Pancreas (tissue), 10 donors: ENCODE results near the gene SLC12A7. TPM values are rescaled to one million over a fixed set of nuclear protein-coding genes. Genes with fewer than 3 reads are reported as not detected.
A peak's percentile ranks its signal among the peaks of the same experiment; 100 is the strongest.
"Not testable (repeated sequence)": the region's sequence is repeated elsewhere in the genome, so short reads cannot be mapped to it uniquely, and the experiment has no call there.

Source experiments
- ATAC-seq, 4 donors: fragments of 200-7000 bp; cut with Tn5 transposase; one replicate each; pipeline versions ENCODE4 v1.8.0 to v1.9.1; 2020; ENCODE audit warnings: mild to moderate bottlenecking in 4 of 4, moderate library complexity in 4 of 4
- DNase-seq, 6 donors: peaks; one replicate each; pipeline ENCODE4 v3.0.0-alpha.2; 2020
- FAIRE-seq: peaks from 2 replicates; lab custom pipeline; 2012; peaks lifted over from hg19 to GRCh38; lab: Jason Lieb, UNC
- H3K27ac ChIP-seq, 4 donors: fragments of 200-600 bp; sonication (generic); 1 replicate in 3 of 4; 2 replicates in 1 of 4; pipeline versions ENCODE4 v1.5.0 to v1.8.0; 2020
- H3K27me3 ChIP-seq, 4 donors: fragments of 200-600 bp; one replicate each; pipeline ENCODE4 v1.8.0; 2021
- H3K36me3 ChIP-seq, 3 donors: fragments of 200-600 bp; sonication (generic) in 1 of 3; one replicate each; pipeline versions ENCODE4 v1.5.0 to v1.8.0; 2020 to 2021
- H3K4me1 ChIP-seq, 3 donors: fragments of 200-600 bp; one replicate each; pipeline ENCODE4 v1.8.0; 2021
- H3K4me3 ChIP-seq, 4 donors: fragments of 200-600 bp; sonication (generic) in 2 of 4; one replicate each; pipeline versions ENCODE4 v1.5.0 to v1.8.0; 2020 to 2021
- H3K9me3 ChIP-seq, 4 donors: fragments of 200-600 bp; one replicate each; pipeline ENCODE4 v1.8.0; 2021
- WGBS, 2 donors: extraction: QIAGEN DNeasy Blood & Tissue Kit; methylation state at CpG; one replicate each; pipeline ENCODE4 v1.1.7; 2013; 5-methylcytosine and 5-hydroxymethylcytosine counted together
- intact Hi-C, 3 donors: fragments of 100-400 bp; cut with DNase I; formaldehyde crosslinking; loops; one replicate each; pipeline versions ENCODE4 v1.11.1 to v1.14.2; 2022
- polyA plus RNA-seq, 2 donors: library from polyadenylated mRNA; stranded (reverse); fragments of 200-250 nt; gene quantifications; one replicate each; pipeline ENCODE4 v1.2.3, GENCODE V29; 2013
- total RNA-seq, 6 donors: library from RNA; stranded (reverse); fragmentation: NEBNext Ultra II Directional in 4 of 6; extraction: Animal tissue kit (Norgen Biotek cat#: 25700) in 4 of 6; gene quantifications; one replicate each; pipeline versions ENCODE4 v1.2.1 to v1.2.4, GENCODE V29; 2021 to 2023
- TF ChIP-seq, protein P1 (sequence below), 4 donors: fragments of 200-600 bp; sonication (generic) in 3 of 4; IDR thresholded peaks; one replicate each; pipeline versions ENCODE4 v1.5.0 to v1.8.0; 2021; ENCODE audit warnings: antibody characterized with exemption in 4 of 4
- donor health status: healthy with polysubstance abuse.
- donor health status: DM: no; HTN: no; CAD: no; lungs with moderate emphysema.
- donor health status: DM: no; HTN: no; CAD: no.
- donor health status: control.
- donor health status: control.
- donor health status: Bipolar disorder and iron deficiency.
- donor health status: DM: yes; HTN: yes; CAD: no.
- donor health status: DM: no; HTN: no; CAD: no.
- donor health status: DM: no; HTN: no; CAD: no.
- donor health status: DM: yes; HTN: yes; CAD: no.

Gene SLC12A7
- total and polyA plus RNA-seq, 8 donors, result 17.4 to 56.5 (median 35.8) TPM

DNA sequence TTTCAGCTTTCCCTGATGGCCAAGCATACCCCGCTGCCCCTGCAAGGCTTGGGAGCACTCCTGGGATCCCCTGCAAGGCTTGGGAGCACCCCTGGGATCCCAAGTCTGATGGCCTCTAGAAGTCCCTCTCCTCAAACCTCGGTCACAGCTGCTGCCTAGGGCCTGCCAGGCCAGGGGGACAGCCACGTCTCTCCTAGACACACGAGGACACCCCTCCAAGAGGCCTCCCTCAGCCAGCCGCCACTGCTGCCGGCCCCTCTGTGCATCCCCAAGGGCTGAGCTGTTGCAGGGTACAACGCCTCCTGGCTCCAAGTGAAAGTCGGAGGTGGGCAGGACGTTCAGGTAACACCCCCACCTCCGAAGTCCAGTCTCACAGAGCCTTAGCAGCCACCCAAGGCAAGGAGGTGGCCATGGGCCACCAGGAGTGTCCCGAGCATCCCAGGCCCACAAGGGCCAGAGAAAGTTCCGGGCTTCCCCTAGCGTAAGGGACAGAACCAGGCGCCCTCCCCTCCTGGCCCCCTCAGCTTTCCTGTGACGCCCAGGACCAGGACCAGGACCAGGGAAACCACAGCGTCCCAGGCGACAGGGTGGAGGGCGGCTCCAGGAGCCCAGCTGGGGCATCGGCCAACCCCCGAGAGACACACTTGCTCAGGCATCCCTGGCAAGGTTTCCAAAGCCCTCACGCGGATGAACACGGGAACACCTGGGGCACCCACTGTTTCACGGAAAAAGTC is 17.3 kb upstream of the SLC12A7 start:
- DNase-seq, result peak in 2 of 6 donors; percentile 51 to 80
- TF ChIP-seq, protein P1, sequence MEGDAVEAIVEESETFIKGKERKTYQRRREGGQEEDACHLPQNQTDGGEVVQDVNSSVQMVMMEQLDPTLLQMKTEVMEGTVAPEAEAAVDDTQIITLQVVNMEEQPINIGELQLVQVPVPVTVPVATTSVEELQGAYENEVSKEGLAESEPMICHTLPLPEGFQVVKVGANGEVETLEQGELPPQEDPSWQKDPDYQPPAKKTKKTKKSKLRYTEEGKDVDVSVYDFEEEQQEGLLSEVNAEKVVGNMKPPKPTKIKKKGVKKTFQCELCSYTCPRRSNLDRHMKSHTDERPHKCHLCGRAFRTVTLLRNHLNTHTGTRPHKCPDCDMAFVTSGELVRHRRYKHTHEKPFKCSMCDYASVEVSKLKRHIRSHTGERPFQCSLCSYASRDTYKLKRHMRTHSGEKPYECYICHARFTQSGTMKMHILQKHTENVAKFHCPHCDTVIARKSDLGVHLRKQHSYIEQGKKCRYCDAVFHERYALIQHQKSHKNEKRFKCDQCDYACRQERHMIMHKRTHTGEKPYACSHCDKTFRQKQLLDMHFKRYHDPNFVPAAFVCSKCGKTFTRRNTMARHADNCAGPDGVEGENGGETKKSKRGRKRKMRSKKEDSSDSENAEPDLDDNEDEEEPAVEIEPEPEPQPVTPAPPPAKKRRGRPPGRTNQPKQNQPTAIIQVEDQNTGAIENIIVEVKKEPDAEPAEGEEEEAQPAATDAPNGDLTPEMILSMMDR (IDR thresholded peaks at IDR 0.05), result no peak
- no peaks in the 10 kb centered on the region for H3K9me3 ChIP-seq
- no peaks in the 10 kb centered on the region for H3K36me3 ChIP-seq
- intact Hi-C loops, result no loop called here
- H3K27ac ChIP-seq, result peak overlapping the region; percentile 58 to 94 (median 76)
- no peak for FAIRE-seq
- H3K4me1 ChIP-seq, result peaks cover 41 to 57% (median 42%) of the 10 kb centered on the region in 3 donors
- H3K4me3 ChIP-seq, result peak overlapping the region in 1 of 4 donors; percentile 28
- ATAC-seq, result peak in 3 of 4 donors; percentile 2 to 4 (median 4)
- 52 to 56% methylated on average over 24 of the region's 24 CpGs for WGBS, 2 donors
- no peaks in the 10 kb centered on the region for H3K27me3 ChIP-seq

DNA sequence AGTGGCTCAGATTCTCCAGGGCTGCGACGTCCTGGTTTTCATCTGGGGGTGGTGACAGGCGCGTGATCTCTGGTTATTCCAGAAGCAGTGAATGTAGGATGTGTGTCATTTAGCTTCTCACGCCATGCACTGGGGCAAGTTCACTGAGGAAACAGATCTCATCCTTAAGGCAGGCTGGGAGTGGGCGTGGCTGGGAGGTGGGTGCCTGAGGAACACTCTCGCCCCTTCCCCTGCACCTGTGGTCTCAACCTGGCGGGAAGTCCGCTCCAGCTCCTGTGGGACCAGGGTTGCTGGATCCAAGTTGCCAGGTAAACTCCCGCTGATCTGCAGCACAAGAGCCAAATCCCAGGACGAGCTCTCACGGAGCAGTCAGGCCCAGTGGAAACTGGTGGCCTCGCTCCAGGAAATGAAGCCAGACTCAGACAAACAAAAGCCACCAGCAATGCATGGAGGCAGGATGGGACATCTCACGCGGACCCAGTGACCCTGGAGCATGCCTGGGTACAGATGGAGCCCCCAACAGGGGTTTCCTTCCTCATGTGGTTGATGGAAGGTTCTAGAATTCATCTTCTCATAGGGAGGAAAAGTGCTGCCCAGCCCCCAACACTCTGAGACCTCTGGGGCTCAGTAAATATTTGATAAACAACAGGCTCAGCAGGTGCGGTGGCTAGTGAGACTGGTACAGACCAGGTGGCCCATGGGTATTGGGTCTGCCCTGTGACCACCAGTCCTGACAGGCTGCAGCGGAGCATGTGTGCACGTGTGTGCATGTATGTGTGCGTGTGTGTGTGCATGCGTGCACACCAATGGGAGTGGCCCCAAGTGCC is 16.3 kb upstream of the SLC12A7 start:
- peak overlapping the region; percentile 58 to 94 (median 76) for H3K27ac ChIP-seq
- ATAC-seq, result peak; percentile 26 to 42 (median 34)

DNA sequence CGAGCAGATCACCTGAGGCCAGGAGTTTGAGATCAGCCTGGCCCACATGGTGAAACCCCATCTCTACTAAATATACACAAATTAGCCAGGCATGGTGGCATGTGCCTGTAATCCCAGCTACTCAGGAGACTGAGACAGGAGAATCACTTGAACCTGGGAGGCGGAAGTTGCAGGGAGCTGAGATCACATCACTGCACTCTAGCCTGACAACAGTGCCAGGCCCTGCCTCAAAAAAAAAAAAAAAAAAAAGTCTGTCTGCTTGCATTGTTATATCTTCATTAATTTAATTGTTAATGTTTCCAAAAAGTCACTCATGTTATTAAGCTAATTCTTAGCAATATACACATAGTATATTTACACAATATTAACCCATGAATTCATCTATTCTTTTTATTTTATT is 13.8 kb upstream of the SLC12A7 start:
- peaks cover 44 to 62% (median 54%) of the 10 kb centered on the region in 3 donors for H3K4me1 ChIP-seq
- intact Hi-C loops, H3K36me3 ChIP-seq, DNase-seq, H3K9me3 ChIP-seq, H3K27me3 ChIP-seq, ATAC-seq, FAIRE-seq, H3K4me3 ChIP-seq: not testable (repeated sequence)
- WGBS, 2 donors, result 87 to 95% methylated on average over 2 of the region's 2 CpGs
- peak overlapping the region in 2 of 4 donors; percentile 13 to 37 for H3K27ac ChIP-seq

More for the DNA sequence above, 16.3 kb upstream of the SLC12A7 start:
- TF ChIP-seq, protein P1 (IDR thresholded peaks at IDR 0.05), result no peak
- no peak overlapping the region for H3K4me3 ChIP-seq
- no peaks in the 10 kb centered on the region for H3K27me3 ChIP-seq
- no peaks in the 10 kb centered on the region for H3K36me3 ChIP-seq
- H3K9me3 ChIP-seq, result no peaks in the 10 kb centered on the region
- DNase-seq, result peak in 5 of 6 donors; percentile 72 to 88 (median 81)
- intact Hi-C loops, result no loop called here
- FAIRE-seq, result no peak
- H3K4me1 ChIP-seq, result peaks cover 48 to 67% (median 51%) of the 10 kb centered on the region in 3 donors
- WGBS, 2 donors, result 29 to 30% methylated on average over 20 of the region's 20 CpGs

DNA sequence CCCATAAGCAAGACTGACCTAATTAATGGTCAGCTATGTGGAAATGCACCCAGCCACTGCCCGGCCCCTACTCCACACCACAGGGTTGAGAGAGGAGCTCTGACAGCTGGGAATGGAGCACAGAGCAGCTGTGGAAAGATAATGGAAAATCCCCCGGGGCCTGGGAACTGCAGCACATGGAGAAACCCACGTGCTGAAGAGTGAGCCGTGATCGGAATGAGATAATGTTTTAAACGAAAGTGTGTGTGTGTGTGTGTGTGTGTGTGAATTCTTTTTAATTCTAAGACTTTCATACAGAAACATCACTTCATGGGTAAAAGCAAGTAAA is 13.1 kb upstream of the SLC12A7 start:
- Histone ChIP-seq H3K27ac (peak overlapping the region in 2 of 4 donors; percentile 13 to 37), H3K9me3 (no peaks in the 10 kb centered on the region), H3K4me1 (peaks cover 37 to 57% (median 48%) of the 10 kb centered on the region in 3 donors), H3K27me3 (no peaks in the 10 kb centered on the region), H3K36me3 (no peaks in the 10 kb centered on the region), H3K4me3 (peak overlapping the region in 1 of 4 donors; percentile 12)
- WGBS, 2 donors, result 24 to 26% methylated on average over 6 of the region's 6 CpGs
- DNase-seq (peak in 5 of 6 donors; percentile 46 to 77 (median 71)), ATAC-seq (peak; percentile 44 to 60 (median 53)), FAIRE-seq (no peak)
- intact Hi-C loops, result no loop called here
- TF ChIP-seq, protein P1 (IDR thresholded peaks at IDR 0.05), result no peak
